Heart right ventricle (tissue), 16 donors: Measurements from ENCODE around the gene SIGLEC7. TPM values are rescaled to one million over a fixed set of nuclear protein-coding genes. Genes with fewer than 3 reads are reported as not detected.

Source experiments
- ATAC-seq, 8 donors: fragments of 200-7000 bp; cut with Tn5 transposase; one replicate each; pipeline ENCODE4 v1.9.1; 2020; ENCODE audit warnings: mild to moderate bottlenecking in 8 of 8, moderate library complexity in 8 of 8, moderate number of reproducible peaks in 1 of 8
- DNase-seq, 2 donors: peaks; one replicate each; pipeline ENCODE4 v3.0.0-alpha.2; 2020
- H3K27ac ChIP-seq, 10 donors: fragments of 200-600 bp; sonication (generic) in 2 of 10; one replicate each; pipeline versions ENCODE4 v1.5.0 to v1.8.0; 2020 to 2022; ENCODE audit warnings: mild to moderate bottlenecking in 3 of 10
- H3K27me3 ChIP-seq, 7 donors: fragments of 200-600 bp; one replicate each; pipeline ENCODE4 v1.8.0; 2021 to 2022; ENCODE audit warnings: mild to moderate bottlenecking in 2 of 7
- H3K36me3 ChIP-seq, 9 donors: fragments of 200-600 bp; sonication (generic) in 1 of 9; one replicate each; pipeline versions ENCODE4 v1.5.0 to v1.8.0; 2020 to 2022; ENCODE audit warnings: mild to moderate bottlenecking in 2 of 9
- H3K4me1 ChIP-seq, 9 donors: fragments of 200-600 bp; sonication (generic) in 1 of 9; one replicate each; pipeline versions ENCODE4 v1.5.0 to v1.8.0; 2020 to 2022; ENCODE audit warnings: mild to moderate bottlenecking in 4 of 9
- H3K4me3 ChIP-seq, 10 donors: fragments of 200-600 bp; sonication (generic) in 2 of 10; one replicate each; pipeline versions ENCODE4 v1.5.0 to v1.8.0; 2020 to 2022; ENCODE audit warnings: mild to moderate bottlenecking in 7 of 10, moderate library complexity in 2 of 10
- H3K9me3 ChIP-seq, 11 donors: fragments of 200-600 bp in 10 of 11; sonication (generic) in 2 of 11; one replicate each; pipeline versions ENCODE4 v1.5.0 to v1.8.0; 2013 to 2022; ENCODE audit warnings: mild to moderate bottlenecking in 2 of 11, control low read depth in 1 of 11, moderate library complexity in 1 of 11
- CTCF ChIP-seq, 9 donors: fragments of 200-600 bp; sonication (generic) in 2 of 9; IDR thresholded peaks; one replicate each; pipeline versions ENCODE4 v1.5.0 to v1.8.0; 2021 to 2022; ENCODE audit warnings: antibody characterized with exemption in 9 of 9, mild to moderate bottlenecking in 5 of 9, moderate library complexity in 1 of 9
- WGBS, 2 donors: extraction: QIAGEN DNeasy Blood & Tissue Kit; methylation state at CpG; one replicate each; pipeline ENCODE4 v1.1.7; 2013; ENCODE audit warnings: inconsistent platforms in 1 of 2; 5-methylcytosine and 5-hydroxymethylcytosine counted together
- intact Hi-C, 10 donors: fragments of 100-400 bp; cut with DNase I; formaldehyde crosslinking; loops; one replicate each; pipeline versions ENCODE4 v1.11.1 to v1.14.2; 2022
- polyA plus RNA-seq, 2 donors: library from polyadenylated mRNA; stranded (reverse); fragments of 200-250 nt; gene quantifications; one replicate each; pipeline ENCODE4 v1.2.3, GENCODE V29; 2013
- total RNA-seq, 10 donors: library from RNA; stranded (reverse); fragmentation: NEBNext Ultra II Directional in 3 of 10; extraction: Animal tissue kit (Norgen Biotek cat#: 25700) in 3 of 10; gene quantifications; one replicate each; pipeline versions ENCODE4 v1.2.1 to v1.2.4, GENCODE V29; 2021 to 2023
- donor health status: Arrhythmogenic right ventricular cardiomyopathy.
- donor health status: ischemic (EF 13 %, LVEDD 7.1; RV severe dilation, severe dysfunction).
- donor health status: healthy with polysubstance abuse.
- donor health status: DM: no; HTN: yes; CAD: no.
- donor health status: DM: no; HTN: no; CAD: no.
- donor health status: ischemic (EF 25% LVEDD 6.9; RV normal size, moderate dysfunction).
- donor health status: ischemic (EF 25% LVEDD 5.7; RV mildly dilated, moderate dysfunction).
- donor health status: healthy.
- donor health status: DM: yes; HTN: yes; CAD: no.
- donor health status: Ischemic cardiomyopathy.
- donor health status: ischemic (EF 35%, LVEDD 5.7; RV mildly dilated, moderate dysfunction).
- donor health status: nonischemic (EF 11% LVEDD 7.7; RV severe dilation, severe dysfunction).
- donor health status: DM: yes; HTN: yes; CAD: no.
- donor health status: PGD.
- donor health status: ischemic (EF 29% LVEDD 5.4; RV normal size, mild dysfunction).
- donor health status: nonischemic (EF 23%, LVEDD 6.1; RV moderate dilation, normal function).

SIGLEC7 gene
- total and polyA plus RNA-seq, 12 donors: 0.15 to 2.9 (median 0.65) TPM; not detected in 2

- Histone ChIP-seq H3K36me3 (peaks cover 0 to 6% (median 0%) of the 10 kb centered on the region in 9 donors), H3K27ac (peak within 1 kb of the TSS in 7 of 10 donors; percentile 30 to 94 (median 34)), H3K4me3 (peak within 1 kb of the TSS in 6 of 10 donors; percentile 5 to 55 (median 14)), H3K4me1 (peaks cover 0 to 86% (median 6%) of the 10 kb centered on the region in 9 donors), H3K9me3 (no peaks in the 10 kb centered on the region), H3K27me3 (peaks cover 0 to 29% (median 6%) of the 10 kb centered on the region in 7 donors)
- DNase-seq (peak; percentile 38 to 61), ATAC-seq (peak; percentile 31 to 48 (median 45))
- TF ChIP-seq CTCF (IDR thresholded peaks at IDR 0.05): no peak
- WGBS, 2 donors: 55% methylated on average over 14 of the region's 14 CpGs
- intact Hi-C loops: no loop called here
These were observed 17.4 kb upstream of the SIGLEC7 start, which contains the start of gene SIGLEC9 for GRCh38 chr19:51124729-51125128. Gene SIGLEC9, plus strand, starts transcription at chr19:51124906. Its CDS starts 69 bp downstream, at chr19:51124975.

GRCh38 chr19:51125421-51126075, 16.6 kb upstream of the SIGLEC7 start:
- H3K27ac ChIP-seq: peak overlapping the region in 6 of 10 donors; percentile 26 to 94 (median 31)
- H3K9me3 ChIP-seq: no peaks in the 10 kb centered on the region
- intact Hi-C loops: no loop called here
- peaks cover 0 to 14% (median 0%) of the 10 kb centered on the region in 9 donors for H3K36me3 ChIP-seq
- no peak for TF ChIP-seq CTCF (IDR thresholded peaks at IDR 0.05)
- DNase-seq: no peak
- H3K4me1 ChIP-seq: peaks cover 0 to 86% (median 6%) of the 10 kb centered on the region in 9 donors
- peak overlapping the region in 6 of 10 donors; percentile 5 to 55 (median 14) for H3K4me3 ChIP-seq
- peaks cover 0 to 32% (median 6%) of the 10 kb centered on the region in 7 donors for H3K27me3 ChIP-seq
- no peak for ATAC-seq
- 90 to 93% methylated on average over 16 of the region's 16 CpGs for WGBS, 2 donors

GRCh38 chr19:51127032-51127431, 15.1 kb upstream of the SIGLEC7 start:
- H3K36me3 ChIP-seq: peaks cover 0 to 17% (median 0%) of the 10 kb centered on the region in 9 donors
- no peaks in the 10 kb centered on the region for H3K9me3 ChIP-seq
- ATAC-seq (no peak), DNase-seq (no peak)
- H3K4me3 ChIP-seq: peak overlapping the region in 2 of 10 donors; percentile 6 to 55
- H3K27ac ChIP-seq: peak overlapping the region in 5 of 10 donors; percentile 19 to 94 (median 34)
- H3K4me1 ChIP-seq: peaks cover 0 to 86% (median 10%) of the 10 kb centered on the region in 9 donors
- 62 to 70% methylated on average over 6 of the region's 6 CpGs for WGBS, 2 donors
- TF ChIP-seq CTCF (IDR thresholded peaks at IDR 0.05): no peak
- intact Hi-C loops: no loop called here
- H3K27me3 ChIP-seq: peaks cover 0 to 38% (median 6%) of the 10 kb centered on the region in 7 donors

- H3K27ac ChIP-seq: peak overlapping the region in 5 of 10 donors; percentile 22 to 94 (median 40)
- intact Hi-C loops: no loop called here
- TF ChIP-seq CTCF (IDR thresholded peaks at IDR 0.05): no peak
- ATAC-seq (peak in 7 of 8 donors; percentile 32 to 63 (median 52)), DNase-seq (peak in 1 of 2 donors; percentile 40)
- peaks cover 0 to 35% (median 6%) of the 10 kb centered on the region in 7 donors for H3K27me3 ChIP-seq
- H3K4me3 ChIP-seq: peak overlapping the region in 1 of 10 donors; percentile 55
- H3K9me3 ChIP-seq: no peaks in the 10 kb centered on the region
- peaks cover 0 to 17% (median 0%) of the 10 kb centered on the region in 9 donors for H3K36me3 ChIP-seq
- WGBS, 2 donors: 43 to 54% methylated on average over 4 of the region's 4 CpGs
- H3K4me1 ChIP-seq: peaks cover 0 to 86% (median 11%) of the 10 kb centered on the region in 9 donors
These were observed 14.3 kb upstream of the SIGLEC7 start for GRCh38 chr19:51127755-51128154.
